Choroid plexus epithelial cell (primary cell): ENCODE measurements around the gene PM20D2.

ENCODE experiments used
- DNase-seq: peaks from one replicate; pipeline ENCODE4 v3.0.0-alpha.2; 2010; ENCODE audit warnings: low read depth
- H3K4me3 ChIP-seq: 2 replicates; pipeline ENCODE4 v1.5.1; 2011; ENCODE audit warnings: low read depth, mild to moderate bottlenecking, control low read depth, low read length, moderate library complexity
- CTCF ChIP-seq: conservative IDR thresholded peaks from 2 replicates; pipeline ENCODE4 v1.5.1; 2011; ENCODE audit warnings: low read depth, mild to moderate bottlenecking, control low read depth, inconsistent platforms, low read length, moderate library complexity

The PM20D2 gene

GRCh38 chr6:89198235-89198634, 52.4 kb downstream of the PM20D2 start:
- DNase-seq: peak; percentile 14
- no peak for TF ChIP-seq CTCF
- H3K4me3 ChIP-seq: no peak overlapping the region

- no peak for DNase-seq
- no peak overlapping the region for H3K4me3 ChIP-seq
- no peak for TF ChIP-seq CTCF
These were observed 53.7 kb downstream of the PM20D2 start for GRCh38 chr6:89199579-89199978.

- no peak for DNase-seq
- H3K4me3 ChIP-seq: no peak overlapping the region
- TF ChIP-seq CTCF: no peak
These were observed 54.9 kb downstream of the PM20D2 start for GRCh38 chr6:89200706-89201215.

- no peak overlapping the region for H3K4me3 ChIP-seq
- DNase-seq: no peak
- no peak for TF ChIP-seq CTCF
These were observed 58.2 kb downstream of the PM20D2 start for GRCh38 chr6:89204096-89204495.

- no peak for TF ChIP-seq CTCF
- DNase-seq: no peak
These were observed 60.0 kb downstream of the PM20D2 start for GRCh38 chr6:89205819-89206218.

GRCh38 chr6:89208551-89208950, 62.7 kb downstream of the PM20D2 start:
- no peak for TF ChIP-seq CTCF
- peak; percentile 2 for DNase-seq
- H3K4me3 ChIP-seq: no peak overlapping the region

More at GRCh38 chr6:89205819-89206218, 60.0 kb downstream of the PM20D2 start:
- no peak overlapping the region for H3K4me3 ChIP-seq

- DNase-seq: no peak
- H3K4me3 ChIP-seq: no peak overlapping the region
- TF ChIP-seq CTCF: no peak
These were observed 63.6 kb downstream of the PM20D2 start for GRCh38 chr6:89209457-89209856.
